Measurements from ENCODE around the gene BET1L. TPM values are rescaled to one million over a fixed set of nuclear protein-coding genes. Genes with fewer than 3 reads are reported as not detected.

BET1L gene
- total and polyA plus RNA-seq, 2 donors (not counting 1 experiment from before 2014, with no cell fraction given) = 21.1 to 70.2 TPM

DNA sequence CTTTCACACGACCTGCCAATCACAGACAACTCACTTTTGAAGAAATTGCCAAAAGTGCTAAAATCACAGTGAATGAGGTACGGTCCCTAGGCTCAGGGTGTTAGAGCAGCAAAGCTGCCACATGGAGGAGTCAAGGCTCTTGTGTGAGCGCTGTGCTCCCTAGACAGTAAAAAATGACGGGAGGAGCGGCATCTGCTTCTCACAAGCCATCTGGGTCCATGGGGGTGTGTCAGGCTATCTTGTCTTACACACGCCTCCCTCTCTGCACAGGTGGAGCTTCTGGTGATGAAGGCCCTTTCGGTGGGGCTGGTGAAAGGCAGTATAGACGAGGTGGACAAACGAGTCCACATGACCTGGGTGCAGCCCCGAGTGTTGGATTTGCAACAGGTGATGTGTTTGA lies 44.4 kb upstream of the BET1L start:
- Histone ChIP-seq H3K4me2 (ENCODE audit: extremely low read depth, insufficient read depth, low read length) (no peak overlapping the region), H3K36me3 (ENCODE audit: control insufficient read depth, insufficient read depth, low read length) (peaks cover 18% of the 10 kb centered on the region), H3K4me3 (replicated peaks in 1 of 4; ENCODE audit: control extremely low read depth in 1 of 4, insufficient read depth in 1 of 4, low read depth in 3 of 4, low read length in 4 of 4) (no peak overlapping the region), H2AFZ (ENCODE audit: low read length) (no peak overlapping the region), H3K79me2 (ENCODE audit: control insufficient read depth, insufficient read depth, low read length) (no peaks in the 10 kb centered on the region), H3K27me3 (ENCODE audit: control insufficient read depth, insufficient read depth, low read length) (no peaks in the 10 kb centered on the region), H3K9ac (ENCODE audit: insufficient read depth, low read length) (no peak overlapping the region), H3K9me3 (ENCODE audit: control insufficient read depth, insufficient read depth, low read depth, low read length) (no peaks in the 10 kb centered on the region), H3K4me1 (ENCODE audit: control insufficient read depth, extremely low read depth, insufficient read depth, low read length) (no peaks in the 10 kb centered on the region), H4K20me1 (ENCODE audit: control insufficient read depth, extremely low read depth, insufficient read depth, low read length) (no peaks in the 10 kb centered on the region), H3K27ac (ENCODE audit: insufficient read depth, low read length) (no peak overlapping the region)
- TF ChIP-seq, protein P1, sequence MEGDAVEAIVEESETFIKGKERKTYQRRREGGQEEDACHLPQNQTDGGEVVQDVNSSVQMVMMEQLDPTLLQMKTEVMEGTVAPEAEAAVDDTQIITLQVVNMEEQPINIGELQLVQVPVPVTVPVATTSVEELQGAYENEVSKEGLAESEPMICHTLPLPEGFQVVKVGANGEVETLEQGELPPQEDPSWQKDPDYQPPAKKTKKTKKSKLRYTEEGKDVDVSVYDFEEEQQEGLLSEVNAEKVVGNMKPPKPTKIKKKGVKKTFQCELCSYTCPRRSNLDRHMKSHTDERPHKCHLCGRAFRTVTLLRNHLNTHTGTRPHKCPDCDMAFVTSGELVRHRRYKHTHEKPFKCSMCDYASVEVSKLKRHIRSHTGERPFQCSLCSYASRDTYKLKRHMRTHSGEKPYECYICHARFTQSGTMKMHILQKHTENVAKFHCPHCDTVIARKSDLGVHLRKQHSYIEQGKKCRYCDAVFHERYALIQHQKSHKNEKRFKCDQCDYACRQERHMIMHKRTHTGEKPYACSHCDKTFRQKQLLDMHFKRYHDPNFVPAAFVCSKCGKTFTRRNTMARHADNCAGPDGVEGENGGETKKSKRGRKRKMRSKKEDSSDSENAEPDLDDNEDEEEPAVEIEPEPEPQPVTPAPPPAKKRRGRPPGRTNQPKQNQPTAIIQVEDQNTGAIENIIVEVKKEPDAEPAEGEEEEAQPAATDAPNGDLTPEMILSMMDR (conservative IDR thresholded peaks at IDR 0.05 in 1 of 2, IDR thresholded peaks at IDR 0.05 in 1 of 2; ENCODE audit: low read depth in 1 of 2, low read length in 2 of 2) = no peak
- TF ChIP-seq EZH2 (IDR thresholded peaks at IDR 0.05; ENCODE audit: low read length, missing control alignments) = no peak
- no peak for DNase-seq (ENCODE audit: low read depth in 2 of 2)

DNA sequence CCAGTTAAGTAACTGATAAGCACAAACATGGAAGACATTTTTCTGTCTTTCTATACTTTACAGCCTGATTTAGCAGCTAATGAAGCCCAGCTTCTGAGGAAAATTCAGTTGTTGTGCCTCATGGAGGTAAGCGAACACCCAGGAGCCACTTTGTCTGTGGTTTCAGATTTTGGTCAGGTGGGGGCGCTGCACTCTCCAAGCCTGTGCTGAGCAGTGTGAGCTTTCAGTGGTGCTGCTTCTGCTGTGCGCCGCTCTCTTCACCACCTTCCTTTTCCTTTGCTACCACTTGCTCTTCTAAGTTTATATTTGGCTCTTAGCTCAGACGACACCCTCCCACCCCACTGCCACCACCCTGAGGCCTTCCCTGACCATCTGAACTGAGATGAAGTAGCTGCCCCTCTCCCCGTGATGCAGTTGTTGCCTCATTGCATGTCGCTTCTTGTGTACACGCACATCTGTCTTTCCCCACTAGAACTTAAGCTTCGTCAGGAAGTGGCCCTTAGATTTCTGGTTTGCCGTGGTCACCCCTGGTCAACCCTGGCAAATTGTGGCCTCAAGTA lies 43.6 kb upstream of the BET1L start:
- peak; percentile 17 to 59 for DNase-seq (ENCODE audit: low read depth in 2 of 2)
- H3K4me3 ChIP-seq (replicated peaks in 1 of 4; ENCODE audit: control extremely low read depth in 1 of 4, insufficient read depth in 1 of 4, low read depth in 3 of 4, low read length in 4 of 4) = no peak overlapping the region
- peaks cover 24% of the 10 kb centered on the region for H3K36me3 ChIP-seq (ENCODE audit: control insufficient read depth, insufficient read depth, low read length)
- H3K79me2 ChIP-seq (ENCODE audit: control insufficient read depth, insufficient read depth, low read length) = no peaks in the 10 kb centered on the region
- H3K9me3 ChIP-seq (ENCODE audit: control insufficient read depth, insufficient read depth, low read depth, low read length) = no peaks in the 10 kb centered on the region
- H2AFZ ChIP-seq (ENCODE audit: low read length) = no peak overlapping the region
- no peak overlapping the region for H3K4me2 ChIP-seq (ENCODE audit: extremely low read depth, insufficient read depth, low read length)
- H3K4me1 ChIP-seq (ENCODE audit: control insufficient read depth, extremely low read depth, insufficient read depth, low read length) = no peaks in the 10 kb centered on the region
- H4K20me1 ChIP-seq (ENCODE audit: control insufficient read depth, extremely low read depth, insufficient read depth, low read length) = no peaks in the 10 kb centered on the region
- H3K27me3 ChIP-seq (ENCODE audit: control insufficient read depth, insufficient read depth, low read length) = no peaks in the 10 kb centered on the region
- H3K9ac ChIP-seq (ENCODE audit: insufficient read depth, low read length) = no peak overlapping the region
- no peak for TF ChIP-seq EZH2 (IDR thresholded peaks at IDR 0.05; ENCODE audit: low read length, missing control alignments)
- TF ChIP-seq, protein P1 (conservative IDR thresholded peaks at IDR 0.05 in 1 of 2, IDR thresholded peaks at IDR 0.05 in 1 of 2; ENCODE audit: low read depth in 1 of 2, low read length in 2 of 2) = peak; percentile 64 to 65
- no peak overlapping the region for H3K27ac ChIP-seq (ENCODE audit: insufficient read depth, low read length)

DNA sequence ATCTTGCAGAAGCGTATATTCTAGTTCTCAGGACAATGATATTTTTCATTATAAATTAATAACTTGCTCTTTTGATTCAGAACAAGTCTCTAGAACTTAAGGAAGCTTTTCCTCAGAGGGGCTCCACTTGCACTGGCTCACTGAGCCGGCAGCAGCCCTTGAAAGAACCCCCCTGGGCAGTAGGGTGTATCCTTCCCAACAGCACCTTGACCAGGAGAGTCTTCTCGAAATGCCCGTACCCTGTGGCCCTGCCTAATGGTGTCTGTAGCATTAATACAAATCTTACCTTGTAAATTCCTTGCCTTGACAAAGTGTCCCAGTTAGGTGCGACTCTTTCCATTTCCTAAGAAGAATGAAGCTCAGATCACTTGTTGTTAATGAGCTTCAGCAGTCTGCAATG lies 43.1 kb upstream of the BET1L start:
- Histone ChIP-seq H3K9me3 (ENCODE audit: control insufficient read depth, insufficient read depth, low read depth, low read length) (no peaks in the 10 kb centered on the region), H3K4me1 (ENCODE audit: control insufficient read depth, extremely low read depth, insufficient read depth, low read length) (no peaks in the 10 kb centered on the region), H3K27me3 (ENCODE audit: control insufficient read depth, insufficient read depth, low read length) (no peaks in the 10 kb centered on the region), H3K36me3 (ENCODE audit: control insufficient read depth, insufficient read depth, low read length) (peaks cover 30% of the 10 kb centered on the region), H3K4me3 (replicated peaks in 1 of 4; ENCODE audit: control extremely low read depth in 1 of 4, insufficient read depth in 1 of 4, low read depth in 3 of 4, low read length in 4 of 4) (no peak overlapping the region), H3K79me2 (ENCODE audit: control insufficient read depth, insufficient read depth, low read length) (no peaks in the 10 kb centered on the region), H3K27ac (ENCODE audit: insufficient read depth, low read length) (no peak overlapping the region), H4K20me1 (ENCODE audit: control insufficient read depth, extremely low read depth, insufficient read depth, low read length) (no peaks in the 10 kb centered on the region), H2AFZ (ENCODE audit: low read length) (no peak overlapping the region), H3K4me2 (ENCODE audit: extremely low read depth, insufficient read depth, low read length) (no peak overlapping the region), H3K9ac (ENCODE audit: insufficient read depth, low read length) (no peak overlapping the region)
- no peak for DNase-seq (ENCODE audit: low read depth in 2 of 2)
- TF ChIP-seq, protein P1 (conservative IDR thresholded peaks at IDR 0.05 in 1 of 2, IDR thresholded peaks at IDR 0.05 in 1 of 2; ENCODE audit: low read depth in 1 of 2, low read length in 2 of 2) = no peak
- no peak for TF ChIP-seq EZH2 (IDR thresholded peaks at IDR 0.05; ENCODE audit: low read length, missing control alignments)

All from fibroblast of lung (primary cell).